ENCODE measurements around the gene EPHA5. TPM values are rescaled to one million over a fixed set of nuclear protein-coding genes. Genes with fewer than 3 reads are reported as not detected.
"Not testable (repeated sequence)": the region's sequence is repeated elsewhere in the genome, so short reads cannot be mapped to it uniquely, and the experiment has no call there.

The EPHA5 gene
- total RNA-seq, 1 donor from 2014 or later = 1.2 TPM

DNA sequence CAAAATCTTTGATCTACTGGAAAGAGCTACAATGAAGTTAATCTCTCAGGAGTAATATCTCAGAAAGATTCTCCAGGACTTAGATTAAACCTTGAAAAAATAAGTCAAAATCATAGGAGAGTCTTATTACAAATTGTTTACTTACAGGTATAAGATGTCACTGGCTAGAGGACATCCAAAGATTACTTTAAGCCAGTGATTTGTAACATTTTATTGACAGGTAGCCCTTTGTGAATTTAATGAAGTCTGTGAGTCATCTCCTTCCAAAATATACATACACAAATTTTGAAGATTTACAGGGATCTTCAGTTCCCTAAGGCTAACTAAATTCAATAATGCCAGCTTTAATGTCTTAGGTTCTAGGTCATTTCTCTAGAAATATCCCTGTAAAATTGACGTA lies 359.7 kb downstream of the EPHA5 start:
- no peaks in the 10 kb centered on the region for H3K4me1 ChIP-seq (ENCODE audit: insufficient read depth, low read length)
- no peaks in the 10 kb centered on the region for H3K4me1 Mint-ChIP-seq (ENCODE audit: low read depth, unreplicated experiment)
- H3K27me3 Mint-ChIP-seq (ENCODE audit: low read depth, unreplicated experiment) = no peaks in the 10 kb centered on the region
- DNase-seq (ENCODE audit: low read depth) (no peak), FAIRE-seq (peak; percentile 13)
- no peaks in the 10 kb centered on the region for H3K9me3 Mint-ChIP-seq (ENCODE audit: unreplicated experiment)
- no peak for TF ChIP-seq EZH2 (IDR thresholded peaks at IDR 0.05; ENCODE audit: insufficient read depth, low read length)
- TF ChIP-seq CTCF (IDR thresholded peaks at IDR 0.05; ENCODE audit: insufficient read depth, low read depth, low read length) = no peak
- H3K9me3 ChIP-seq (ENCODE audit: insufficient read depth, low read depth, low read length) = no peaks in the 10 kb centered on the region
- no peak overlapping the region for H3K9ac ChIP-seq (ENCODE audit: low read length)
- no peak overlapping the region for H3K4me3 ChIP-seq (ENCODE audit: insufficient read depth, low read depth, low read length)
- no peak overlapping the region for H3K27ac Mint-ChIP-seq (ENCODE audit: unreplicated experiment)
- no peak overlapping the region for H3K4me3 Mint-ChIP-seq (ENCODE audit: unreplicated experiment)
- no peak overlapping the region for H3K27ac ChIP-seq (ENCODE audit: low read depth, low read length)
- H3K4me2 ChIP-seq (ENCODE audit: low read length) = no peak overlapping the region
- no peaks in the 10 kb centered on the region for H3K36me3 ChIP-seq (ENCODE audit: insufficient read depth, low read length)
- no peaks in the 10 kb centered on the region for H3K79me2 ChIP-seq (ENCODE audit: insufficient read depth, low read length)
- H4K20me1 ChIP-seq (ENCODE audit: insufficient read depth, low read length) = no peaks in the 10 kb centered on the region
- no peaks in the 10 kb centered on the region for H3K27me3 ChIP-seq (ENCODE audit: insufficient read depth, low read length)
- no peaks in the 10 kb centered on the region for H3K36me3 Mint-ChIP-seq (ENCODE audit: low read depth, unreplicated experiment)
- no peak overlapping the region for H2AFZ ChIP-seq (ENCODE audit: low read depth, low read length)

GRCh38 chr4:65308626-65309025 lies 361.7 kb downstream of the EPHA5 start:
- not testable (repeated sequence) for DNase-seq (ENCODE audit: low read depth); H3K4me2 ChIP-seq (ENCODE audit: low read length); H3K27ac Mint-ChIP-seq (ENCODE audit: unreplicated experiment)

DNA sequence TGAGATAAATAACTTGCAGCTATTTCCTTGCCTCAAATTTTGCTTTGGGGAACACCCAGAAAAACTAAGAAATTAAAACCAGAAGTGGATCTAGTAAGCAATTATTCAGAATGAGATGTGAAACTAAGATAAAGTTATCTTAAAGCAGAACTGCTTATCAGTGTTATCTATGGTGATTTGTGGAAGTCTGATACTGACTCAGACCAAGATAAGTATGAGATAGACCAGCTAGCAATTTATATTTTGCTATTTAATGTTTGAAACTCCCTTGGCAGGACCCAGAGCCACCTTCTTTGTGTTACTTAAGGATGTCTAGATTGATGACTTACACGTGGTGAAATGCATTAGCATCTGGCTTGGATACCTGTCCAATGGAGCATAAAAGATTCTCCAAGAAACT lies 368.1 kb downstream of the EPHA5 start:
- Histone ChIP-seq H3K9me3 (ENCODE audit: insufficient read depth, low read depth, low read length) (no peaks in the 10 kb centered on the region), H3K4me2 (ENCODE audit: low read length) (no peak overlapping the region), H4K20me1 (ENCODE audit: insufficient read depth, low read length) (no peaks in the 10 kb centered on the region), H3K36me3 (ENCODE audit: insufficient read depth, low read length) (no peaks in the 10 kb centered on the region), H3K27ac (ENCODE audit: low read depth, low read length) (no peak overlapping the region), H3K79me2 (ENCODE audit: insufficient read depth, low read length) (no peaks in the 10 kb centered on the region), H3K4me1 (ENCODE audit: insufficient read depth, low read length) (peaks cover 3% of the 10 kb centered on the region), H3K4me3 (ENCODE audit: insufficient read depth, low read depth, low read length) (no peak overlapping the region), H3K9ac (ENCODE audit: low read length) (no peak overlapping the region), H2AFZ (ENCODE audit: low read depth, low read length) (no peak overlapping the region), H3K27me3 (ENCODE audit: insufficient read depth, low read length) (no peaks in the 10 kb centered on the region)
- Mint-ChIP-seq H3K27ac (ENCODE audit: unreplicated experiment) (no peak overlapping the region), H3K4me3 (ENCODE audit: unreplicated experiment) (no peak overlapping the region), H3K4me1 (ENCODE audit: low read depth, unreplicated experiment) (no peaks in the 10 kb centered on the region), H3K9me3 (ENCODE audit: unreplicated experiment) (no peaks in the 10 kb centered on the region), H3K27me3 (ENCODE audit: low read depth, unreplicated experiment) (no peaks in the 10 kb centered on the region), H3K36me3 (ENCODE audit: low read depth, unreplicated experiment) (no peaks in the 10 kb centered on the region)
- no peak for FAIRE-seq
- peak; percentile 76 for DNase-seq (ENCODE audit: low read depth)
- TF ChIP-seq CTCF (IDR thresholded peaks at IDR 0.05; ENCODE audit: insufficient read depth, low read depth, low read length) (no peak), EZH2 (IDR thresholded peaks at IDR 0.05; ENCODE audit: insufficient read depth, low read length) (no peak)

More at GRCh38 chr4:65308626-65309025, 361.7 kb downstream of the EPHA5 start:
- not testable (repeated sequence) for H3K9me3 Mint-ChIP-seq (ENCODE audit: unreplicated experiment); H3K36me3 Mint-ChIP-seq (ENCODE audit: low read depth, unreplicated experiment); H4K20me1 ChIP-seq (ENCODE audit: insufficient read depth, low read length); H3K9me3 ChIP-seq (ENCODE audit: insufficient read depth, low read depth, low read length); H3K27me3 ChIP-seq (ENCODE audit: insufficient read depth, low read length); H3K27ac ChIP-seq (ENCODE audit: low read depth, low read length); H3K27me3 Mint-ChIP-seq (ENCODE audit: low read depth, unreplicated experiment); H3K9ac ChIP-seq (ENCODE audit: low read length); H3K4me3 Mint-ChIP-seq (ENCODE audit: unreplicated experiment); H3K4me1 Mint-ChIP-seq (ENCODE audit: low read depth, unreplicated experiment); H3K36me3 ChIP-seq (ENCODE audit: insufficient read depth, low read length); H3K4me1 ChIP-seq (ENCODE audit: insufficient read depth, low read length); H3K79me2 ChIP-seq (ENCODE audit: insufficient read depth, low read length); H3K4me3 ChIP-seq (ENCODE audit: insufficient read depth, low read depth, low read length); H2AFZ ChIP-seq (ENCODE audit: low read depth, low read length); FAIRE-seq

Data from astrocyte (in vitro differentiated cells and primary cell).